ENCODE data around the gene PRELID2.

- TF ChIP-seq CTCF (IDR thresholded peaks at IDR 0.05; ENCODE audit: low read depth, low read length) (no peak), EZH2phosphoT487 (IDR thresholded peaks at IDR 0.05; ENCODE audit: low read depth) (no peak)
These were observed 29.3 kb downstream of the PRELID2 start for GRCh38 chr5:145805819-145806218.

Data from OCI-LY3 (cell line).